RWPE1 (cell line): Measurements from ENCODE around the gene CRLF1.
A peak's percentile ranks its signal among the peaks of the same experiment; 100 is the strongest.

Experiments used
- CTCF ChIA-PET: fragments of 350-600 bp; sonication (Branson Sonifier 250); formaldehyde crosslinking; extraction: SDS; loops from one replicate; lab custom pipeline; 2021; lab: Yijun Ruan, JAX
- POLR2A ChIA-PET: fragments of 400-600 bp; formaldehyde crosslinking; extraction: SDS; loops from one replicate; lab custom pipeline; 2020; ENCODE audit warnings: antibody characterized with exemption; ENCODE audit not compliant: low non-redundant PET; lab: Yijun Ruan, JAX
- DNase-seq: peaks from one replicate; pipeline ENCODE4 v3.0.0; 2012; ENCODE audit warnings: low spot score
- H3K27ac ChIP-seq: fragments of 450-650 bp; 2 replicates; pipeline ENCODE4 v1.5.1; 2017
- TF ChIP-seq, protein P1 (sequence below): fragments of 450-650 bp; conservative IDR thresholded peaks from 2 replicates; pipeline ENCODE4 v1.5.1; 2017; ENCODE audit warnings: low read depth, mild to moderate bottlenecking

Gene CRLF1

DNA sequence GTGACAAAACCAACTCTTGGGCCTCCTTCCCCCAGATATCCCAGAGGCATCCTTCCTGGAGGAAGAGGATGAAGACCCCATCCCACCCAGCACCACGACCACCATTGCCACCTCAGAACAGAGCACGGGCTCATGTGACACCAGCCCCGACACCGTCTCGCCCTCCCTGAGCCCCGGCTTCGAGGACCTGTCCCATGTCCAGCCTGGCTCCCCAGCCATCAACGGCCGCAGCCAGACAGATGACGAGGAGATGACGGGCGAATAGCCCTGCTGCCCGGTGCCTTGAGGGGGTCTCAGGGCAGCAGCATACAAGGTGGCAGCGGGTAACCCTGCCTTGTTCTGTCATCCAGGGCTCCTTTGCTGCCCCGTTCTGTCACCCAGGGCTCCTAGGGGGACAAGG lies 38.2 kb downstream of the CRLF1 start:
- H3K27ac ChIP-seq, result peak overlapping the region; percentile 94
- TF ChIP-seq, protein P1, sequence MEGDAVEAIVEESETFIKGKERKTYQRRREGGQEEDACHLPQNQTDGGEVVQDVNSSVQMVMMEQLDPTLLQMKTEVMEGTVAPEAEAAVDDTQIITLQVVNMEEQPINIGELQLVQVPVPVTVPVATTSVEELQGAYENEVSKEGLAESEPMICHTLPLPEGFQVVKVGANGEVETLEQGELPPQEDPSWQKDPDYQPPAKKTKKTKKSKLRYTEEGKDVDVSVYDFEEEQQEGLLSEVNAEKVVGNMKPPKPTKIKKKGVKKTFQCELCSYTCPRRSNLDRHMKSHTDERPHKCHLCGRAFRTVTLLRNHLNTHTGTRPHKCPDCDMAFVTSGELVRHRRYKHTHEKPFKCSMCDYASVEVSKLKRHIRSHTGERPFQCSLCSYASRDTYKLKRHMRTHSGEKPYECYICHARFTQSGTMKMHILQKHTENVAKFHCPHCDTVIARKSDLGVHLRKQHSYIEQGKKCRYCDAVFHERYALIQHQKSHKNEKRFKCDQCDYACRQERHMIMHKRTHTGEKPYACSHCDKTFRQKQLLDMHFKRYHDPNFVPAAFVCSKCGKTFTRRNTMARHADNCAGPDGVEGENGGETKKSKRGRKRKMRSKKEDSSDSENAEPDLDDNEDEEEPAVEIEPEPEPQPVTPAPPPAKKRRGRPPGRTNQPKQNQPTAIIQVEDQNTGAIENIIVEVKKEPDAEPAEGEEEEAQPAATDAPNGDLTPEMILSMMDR, result no peak
- DNase-seq, result no peak
- CTCF ChIA-PET, result interaction anchor here (0.6 kb wide), 1 partner anchor 296 kb away, joined by 4 read pairs; no protein-coding TSS in a partner anchor
- POLR2A ChIA-PET, result interaction anchor here (0.6 to 0.7 kb wide), 2 partner anchors 187 to 418 kb away, joined by 3 to 9 read pairs; no protein-coding TSS in a partner anchor

DNA sequence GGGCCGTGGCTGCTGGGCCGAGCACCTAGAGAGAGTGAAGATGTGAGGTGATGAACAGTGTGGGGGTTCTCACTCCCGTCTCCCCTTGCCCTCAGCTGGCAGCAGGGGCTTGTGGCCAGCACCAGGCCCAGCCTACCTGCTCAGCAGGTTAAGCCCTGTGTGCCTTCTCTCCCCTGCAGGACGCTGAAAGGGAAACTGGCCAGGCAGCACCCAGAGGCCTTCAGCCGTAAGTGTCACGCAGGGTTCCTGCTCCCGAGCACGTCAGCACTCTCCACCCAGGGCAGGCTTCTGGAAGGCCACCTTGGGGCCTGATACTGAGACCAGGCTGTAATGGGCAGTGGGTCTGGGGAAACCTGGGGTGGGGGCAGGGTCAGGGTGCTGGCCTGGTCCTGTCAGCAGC lies 39.6 kb downstream of the CRLF1 start:
- TF ChIP-seq, protein P1, result no peak
- CTCF ChIA-PET, result no interaction called here
- POLR2A ChIA-PET, result no interaction called here
- no peak for DNase-seq
- H3K27ac ChIP-seq, result peak overlapping the region; percentile 19

DNA sequence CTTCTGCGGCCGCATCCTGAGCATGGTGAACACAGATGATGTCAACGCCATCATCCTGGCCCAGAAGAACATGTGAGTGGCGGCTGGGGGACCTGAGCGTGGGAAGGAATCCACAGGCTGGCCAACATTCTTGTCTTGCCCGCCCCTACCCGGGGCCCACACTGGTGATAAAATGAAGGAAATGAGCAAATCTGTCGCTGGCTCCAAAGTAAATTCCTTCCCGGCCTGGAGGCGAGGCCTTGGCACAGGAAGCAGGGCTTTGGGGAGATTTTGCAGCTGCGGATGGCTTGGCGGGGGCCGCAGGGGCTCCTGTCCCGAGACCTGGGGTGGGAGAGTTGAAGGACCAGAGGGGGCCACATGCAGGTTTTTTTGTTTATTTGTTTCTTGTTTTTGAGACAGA lies 44.5 kb downstream of the CRLF1 start:
- ChIA-PET POLR2A (no interaction called here), CTCF (no interaction called here)
- H3K27ac ChIP-seq, result peak overlapping the region; percentile 50
- TF ChIP-seq, protein P1, result no peak
- DNase-seq, result no peak

DNA sequence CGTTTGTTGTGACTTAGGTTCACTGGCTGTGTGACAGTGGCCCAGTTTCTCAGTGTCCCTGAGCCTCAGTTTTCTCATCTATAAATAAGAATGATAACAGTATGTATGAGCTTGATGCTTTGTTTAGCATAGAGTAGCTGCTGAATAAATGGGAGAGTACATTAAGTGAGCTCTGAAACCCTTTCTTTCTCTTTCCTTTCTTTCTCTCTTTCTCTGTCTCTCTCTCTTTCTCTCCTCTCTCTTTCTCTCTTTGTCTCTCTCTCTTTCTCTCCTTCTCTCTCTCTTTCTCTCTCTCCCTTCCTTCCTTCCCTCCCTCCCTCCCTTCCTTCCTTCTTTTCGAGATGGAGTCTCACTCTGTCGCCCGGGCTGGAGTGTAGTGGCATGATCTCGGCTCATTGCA lies 46.9 kb downstream of the CRLF1 start:
- ChIA-PET POLR2A (no interaction called here), CTCF (no interaction called here)
- TF ChIP-seq, protein P1, result no peak
- no peak for DNase-seq
- peak overlapping the region; percentile 50 for H3K27ac ChIP-seq

DNA sequence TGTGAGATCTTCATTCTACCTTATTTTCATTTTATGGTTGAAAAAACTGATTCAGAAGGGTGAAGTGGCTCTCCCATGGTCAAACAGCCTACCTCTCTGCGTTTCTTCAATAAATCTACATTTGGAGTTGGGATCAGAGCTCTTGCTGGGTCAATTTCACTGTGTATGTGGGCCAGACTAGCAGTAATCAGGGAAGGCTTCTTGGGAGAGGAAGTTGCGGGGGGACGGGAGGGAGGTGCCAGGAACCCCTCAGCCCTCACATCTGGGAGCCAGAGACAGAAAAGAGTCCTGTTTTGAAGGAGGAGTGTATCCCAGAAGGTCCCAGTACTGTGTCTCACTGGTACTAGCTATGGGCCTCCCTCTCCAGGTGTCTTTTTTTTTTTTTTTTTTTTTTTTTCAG lies 48.0 kb downstream of the CRLF1 start:
- CTCF ChIA-PET, result interaction anchor here (0.6 to 1.2 kb wide), 6 partner anchors 11 to 97 kb away, joined by 3 to 5 read pairs (median 3); no protein-coding TSS in a partner anchor

DNA sequence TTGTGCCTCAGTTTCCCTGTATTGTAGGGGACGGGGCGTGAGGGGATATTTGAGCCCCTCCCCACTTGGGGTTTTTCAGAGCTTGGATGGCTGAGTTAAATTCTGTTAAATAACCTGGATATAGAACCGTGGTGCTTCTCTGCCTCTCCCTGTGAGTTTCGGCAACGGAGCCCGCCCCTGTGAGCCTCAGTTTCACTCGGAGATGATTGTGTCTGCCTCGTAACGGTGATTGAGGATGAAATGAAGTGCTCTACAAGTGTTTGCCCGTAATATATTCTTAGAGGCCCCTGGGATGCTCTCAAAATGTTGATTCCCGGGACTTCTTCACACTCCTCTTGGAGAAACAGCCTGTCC lies 48.4 kb downstream of the CRLF1 start:
- peak overlapping the region; percentile 83 for H3K27ac ChIP-seq
- CTCF ChIA-PET, result interaction anchor here (0.5 to 1.2 kb wide), 7 partner anchors 11 to 97 kb away, joined by 3 to 8 read pairs (median 3); no protein-coding TSS in a partner anchor
- TF ChIP-seq, protein P1, result no peak
- DNase-seq, result no peak
- POLR2A ChIA-PET, result interaction anchor here (1.1 to 1.2 kb wide), 2 partner anchors 14 to 32 kb away, joined by 4 to 12 read pairs; partner anchors contain the start of gene UBA52

More for the DNA sequence above, 48.0 kb downstream of the CRLF1 start:
- no peak for DNase-seq
- TF ChIP-seq, protein P1, result no peak
- POLR2A ChIA-PET, result interaction anchor here (1.1 to 1.2 kb wide), 2 partner anchors 13 to 33 kb away, joined by 4 to 12 read pairs; partner anchors contain the start of gene UBA52
- H3K27ac ChIP-seq, result peak overlapping the region; percentile 83
